SK-N-SH treated with all-trans-retinoic acid at 6 μM for 48 hours (cell line): ENCODE results near the gene CHST9.

Experiments
- ATAC-seq: fragments of 200-7000 bp; cut with Tn5 transposase; 3 replicates; pipeline ENCODE4 v1.9.1; 2020; ENCODE audit warnings: mild to moderate bottlenecking, moderate library complexity
- ARNTL ChIP-seq: fragments of 450-650 bp; formaldehyde crosslinking; IDR thresholded peaks from 2 replicates; pipeline ENCODE4 v1.5.0; 2020; ENCODE audit warnings: low read depth, mild to moderate bottlenecking, moderate library complexity, borderline replicate concordance
- BACH2 ChIP-seq: fragments of 250-450 bp; sonication (Bioruptor Pico); IDR thresholded peaks from 2 replicates; pipeline ENCODE4 v1.9.0; 2021; ENCODE audit warnings: mild to moderate bottlenecking, borderline replicate concordance
- CREB5 ChIP-seq: fragments of 250-450 bp; sonication (Bioruptor Pico); IDR thresholded peaks from 2 replicates; pipeline ENCODE4 v1.5.1; 2020; ENCODE audit warnings: low read depth, mild to moderate bottlenecking, moderate library complexity
- CSDC2 ChIP-seq: fragments of 250-450 bp; sonication (Bioruptor Pico); IDR thresholded peaks from 2 replicates; pipeline ENCODE4 v1.5.0; 2020; ENCODE audit warnings: mild to moderate bottlenecking, moderate library complexity
- CSRNP3 ChIP-seq: fragments of 250-450 bp; sonication (Bioruptor Pico); IDR thresholded peaks from 2 replicates; pipeline ENCODE4 v1.5.1; 2021; ENCODE audit warnings: mild to moderate bottlenecking, moderate library complexity
- ESRRG ChIP-seq: fragments of 250-450 bp; sonication (Bioruptor Pico); IDR thresholded peaks from 2 replicates; pipeline ENCODE4 v1.6.1; 2021; ENCODE audit warnings: mild to moderate bottlenecking
- GLIS3 ChIP-seq: fragments of 250-450 bp; sonication (Bioruptor Pico); IDR thresholded peaks from 2 replicates; pipeline ENCODE4 v1.5.0; 2020; ENCODE audit warnings: mild to moderate bottlenecking, moderate library complexity
- OSR1 ChIP-seq: fragments of 250-450 bp; sonication (Bioruptor Pico); IDR thresholded peaks from 2 replicates; pipeline ENCODE4 v1.8.0; 2022; ENCODE audit warnings: moderate library complexity, mild to moderate bottlenecking, inconsistent platforms
- PATZ1 ChIP-seq: fragments of 250-450 bp; sonication (Bioruptor Pico); IDR thresholded peaks from 2 replicates; pipeline ENCODE4 v1.8.0; 2020; ENCODE audit warnings: mild to moderate bottlenecking, moderate library complexity, borderline replicate concordance
- POU6F1 ChIP-seq: fragments of 250-450 bp; sonication (Bioruptor Pico); IDR thresholded peaks from 2 replicates; pipeline ENCODE4 v1.8.0; 2021; ENCODE audit warnings: low read depth, mild to moderate bottlenecking, moderate library complexity, borderline replicate concordance
- RARB ChIP-seq: fragments of 250-450 bp; sonication (Bioruptor Pico); IDR thresholded peaks from 2 replicates; pipeline ENCODE4 v1.8.0; 2021; ENCODE audit warnings: mild to moderate bottlenecking, moderate library complexity
- SNAI2 ChIP-seq: fragments of 250-450 bp; sonication (Bioruptor Pico); IDR thresholded peaks from 2 replicates; pipeline ENCODE4 v1.5.0; 2020; ENCODE audit warnings: mild to moderate bottlenecking, moderate library complexity
- TCF4 ChIP-seq: fragments of 250-450 bp; sonication (Bioruptor Pico); IDR thresholded peaks from 2 replicates; pipeline ENCODE4 v1.8.0; 2021; ENCODE audit warnings: mild to moderate bottlenecking, moderate library complexity, borderline replicate concordance
- TOX ChIP-seq: fragments of 250-450 bp; sonication (Bioruptor Pico); IDR thresholded peaks from 2 replicates; pipeline ENCODE4 v1.8.0; 2021; ENCODE audit warnings: mild to moderate bottlenecking, moderate library complexity, borderline replicate concordance
- TSHZ2 ChIP-seq: fragments of 250-450 bp; sonication (Bioruptor Pico); IDR thresholded peaks from 2 replicates; pipeline ENCODE4 v1.5.0; 2020; ENCODE audit warnings: mild to moderate bottlenecking, moderate library complexity
- ZC3H10 ChIP-seq: fragments of 250-450 bp; sonication (Bioruptor Pico); IDR thresholded peaks from 2 replicates; pipeline ENCODE4 v1.5.1; 2021; ENCODE audit warnings: mild to moderate bottlenecking, moderate library complexity
- ZFP3 ChIP-seq: fragments of 250-450 bp; sonication (Bioruptor Pico); IDR thresholded peaks from 2 replicates; pipeline ENCODE4 v1.5.0; 2020; ENCODE audit warnings: mild to moderate bottlenecking, moderate library complexity
- ZNF565 ChIP-seq: fragments of 450-650 bp; formaldehyde crosslinking; conservative IDR thresholded peaks from 2 replicates; pipeline ENCODE4 v1.5.0; 2020; ENCODE audit warnings: low read depth, mild to moderate bottlenecking, moderate library complexity
- ZNF70 ChIP-seq: fragments of 450-650 bp; formaldehyde crosslinking; IDR thresholded peaks from 2 replicates; pipeline ENCODE4 v1.5.0; 2020; ENCODE audit warnings: mild to moderate bottlenecking, moderate library complexity
- ZNF8 ChIP-seq: fragments of 450-650 bp; formaldehyde crosslinking; IDR thresholded peaks from 2 replicates; pipeline ENCODE4 v1.5.0; 2020; ENCODE audit warnings: mild to moderate bottlenecking, moderate library complexity

The CHST9 gene

GRCh38 chr18:27138079-27138478 is 47.0 kb downstream of the CHST9 start:
- TF ChIP-seq BACH2 = no peak
- TF ChIP-seq ZNF70 = no peak
- TF ChIP-seq ZNF565 (CRISPR knock-in tag) = no peak
- no peak for TF ChIP-seq ZNF8 (CRISPR knock-in tag)
- TF ChIP-seq PATZ1 (CRISPR knock-in tag) = no peak
- TF ChIP-seq ZC3H10 (CRISPR knock-in tag) = no peak
- no peak for TF ChIP-seq OSR1
- TF ChIP-seq CREB5 = no peak
- no peak for TF ChIP-seq SNAI2 (CRISPR knock-in tag)
- no peak for TF ChIP-seq RARB (CRISPR knock-in tag)
- no peak for TF ChIP-seq ZFP3 (CRISPR knock-in tag)
- no peak for TF ChIP-seq CSDC2
- no peak for TF ChIP-seq ARNTL (CRISPR knock-in tag)
- TF ChIP-seq POU6F1 = no peak
- no peak for TF ChIP-seq TCF4 (CRISPR knock-in tag)
- no peak for TF ChIP-seq ESRRG (CRISPR knock-in tag)
- TF ChIP-seq GLIS3 (CRISPR knock-in tag) = no peak
- TF ChIP-seq CSRNP3 (CRISPR knock-in tag) = no peak
- no peak for ATAC-seq

GRCh38 chr18:27136208-27136535 is 48.9 kb downstream of the CHST9 start:
- no peak for TF ChIP-seq ARNTL (CRISPR knock-in tag)
- no peak for TF ChIP-seq CSRNP3 (CRISPR knock-in tag)
- TF ChIP-seq SNAI2 (CRISPR knock-in tag) = no peak
- TF ChIP-seq TOX = no peak
- TF ChIP-seq ZNF8 (CRISPR knock-in tag) = no peak
- no peak for TF ChIP-seq PATZ1 (CRISPR knock-in tag)
- TF ChIP-seq TCF4 (CRISPR knock-in tag) = no peak
- TF ChIP-seq OSR1 = no peak
- TF ChIP-seq ZC3H10 (CRISPR knock-in tag) = no peak
- TF ChIP-seq TSHZ2 (CRISPR knock-in tag) = no peak
- no peak for TF ChIP-seq POU6F1
- TF ChIP-seq RARB (CRISPR knock-in tag) = no peak
- ATAC-seq = no peak
